Measurements from ENCODE around the gene EHD1.
"Not testable (repeated sequence)": the region's sequence is repeated elsewhere in the genome, so short reads cannot be mapped to it uniquely, and the experiment has no call there.

EHD1 gene

DNA sequence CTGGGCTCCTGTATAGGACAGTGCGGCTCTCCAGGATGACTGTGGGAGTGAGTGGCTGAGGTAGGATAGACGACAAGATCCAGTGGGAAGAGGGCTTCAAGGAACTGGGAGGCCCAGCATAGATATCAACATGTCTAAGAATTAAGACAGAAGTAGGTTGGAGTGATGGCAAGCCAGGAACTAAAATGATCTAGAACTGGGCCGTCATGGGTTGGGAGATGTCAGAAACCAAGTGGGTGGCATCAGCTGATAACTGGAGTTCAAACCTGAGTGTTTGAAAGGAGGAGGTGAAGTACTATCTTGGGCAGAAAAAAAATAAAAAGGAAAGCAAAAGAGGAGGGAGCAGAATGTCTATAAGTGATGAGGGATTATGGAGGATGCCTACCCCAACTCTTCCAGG is 60.9 kb downstream of the EHD1 start:
- no peak for DNase-seq

DNA sequence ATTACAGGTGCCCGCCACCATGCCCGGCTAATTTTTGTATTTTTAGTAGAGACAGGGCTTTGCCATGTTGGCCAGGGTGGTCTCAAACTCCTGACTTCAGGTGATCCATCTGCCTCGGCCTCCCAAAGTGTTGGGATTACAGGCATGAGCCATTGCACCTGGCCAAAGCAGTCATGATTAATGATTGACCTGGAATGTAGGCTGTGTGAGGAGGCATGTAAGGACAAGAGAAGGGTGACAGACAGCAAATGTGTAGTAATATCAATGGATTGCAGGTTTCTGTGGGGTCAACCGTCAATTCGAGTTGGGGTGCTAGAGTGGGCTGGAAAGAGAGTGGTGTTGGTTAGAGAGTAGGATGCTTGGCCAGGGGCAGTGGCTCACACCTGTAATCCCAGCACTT is 63.0 kb downstream of the EHD1 start:
- not testable (repeated sequence) for DNase-seq

DNA sequence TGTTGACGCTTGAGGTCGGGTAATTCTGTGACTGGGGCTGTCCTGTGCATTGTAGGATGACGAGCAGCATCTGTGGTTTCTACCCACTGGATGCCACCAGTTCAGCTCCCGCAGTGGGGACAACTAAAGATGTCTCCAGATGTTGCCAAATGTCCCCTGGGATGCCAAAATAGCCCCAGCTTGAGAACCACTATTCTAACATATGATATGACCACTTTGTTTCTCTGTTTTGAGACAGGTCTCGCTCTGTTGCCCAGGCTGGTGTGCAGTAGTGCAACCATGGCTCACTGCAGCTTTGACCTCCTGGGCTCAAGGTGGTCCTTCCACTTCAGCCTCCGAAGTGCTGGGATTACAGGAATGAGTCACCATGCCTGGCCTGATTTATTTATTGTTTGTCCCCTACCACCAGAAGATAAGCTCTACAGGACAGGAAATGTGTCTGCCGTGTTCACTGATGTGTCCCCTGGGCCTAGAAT is 63.7 kb downstream of the EHD1 start:
- DNase-seq = no peak

DNA sequence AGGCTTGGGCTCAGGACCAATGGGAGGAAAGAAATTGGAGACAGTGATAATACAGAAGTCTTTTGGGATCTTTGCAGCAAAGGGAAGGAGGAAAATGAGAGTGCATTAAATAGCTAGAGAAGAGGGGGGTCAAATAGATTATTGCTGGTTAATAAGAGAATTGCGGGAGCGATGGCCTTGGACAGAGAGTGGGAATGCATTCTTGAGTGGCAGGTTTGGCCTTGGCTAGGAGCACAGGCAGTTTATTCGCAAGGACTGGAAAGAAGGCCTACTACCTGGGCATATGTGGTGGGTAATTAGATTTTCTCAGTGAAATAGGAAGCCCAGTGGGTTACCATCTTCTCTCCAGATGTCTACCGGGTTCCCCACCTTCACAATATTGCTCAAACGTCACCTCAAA is 64.6 kb downstream of the EHD1 start:
- no peak for DNase-seq

DNA sequence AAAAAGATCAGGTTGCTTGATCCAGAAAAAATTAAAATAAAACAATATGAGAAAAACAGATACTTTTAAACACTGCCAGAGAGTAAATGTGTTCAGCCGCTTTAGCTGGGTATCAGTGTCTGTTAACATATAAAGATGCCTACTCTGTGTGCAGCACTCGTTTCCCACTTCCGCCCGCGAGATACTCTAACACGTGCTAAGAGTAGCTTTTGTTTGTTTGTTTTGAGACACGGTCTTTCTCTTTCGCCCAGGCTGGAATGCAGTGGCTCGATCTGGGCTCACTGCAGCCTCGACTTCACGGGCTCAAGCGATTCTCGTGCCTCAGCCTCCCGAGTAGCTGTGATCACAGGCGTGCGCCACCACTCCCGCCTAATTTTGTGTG is 67.5 kb downstream of the EHD1 start:
- DNase-seq = peak; percentile 60

DNA sequence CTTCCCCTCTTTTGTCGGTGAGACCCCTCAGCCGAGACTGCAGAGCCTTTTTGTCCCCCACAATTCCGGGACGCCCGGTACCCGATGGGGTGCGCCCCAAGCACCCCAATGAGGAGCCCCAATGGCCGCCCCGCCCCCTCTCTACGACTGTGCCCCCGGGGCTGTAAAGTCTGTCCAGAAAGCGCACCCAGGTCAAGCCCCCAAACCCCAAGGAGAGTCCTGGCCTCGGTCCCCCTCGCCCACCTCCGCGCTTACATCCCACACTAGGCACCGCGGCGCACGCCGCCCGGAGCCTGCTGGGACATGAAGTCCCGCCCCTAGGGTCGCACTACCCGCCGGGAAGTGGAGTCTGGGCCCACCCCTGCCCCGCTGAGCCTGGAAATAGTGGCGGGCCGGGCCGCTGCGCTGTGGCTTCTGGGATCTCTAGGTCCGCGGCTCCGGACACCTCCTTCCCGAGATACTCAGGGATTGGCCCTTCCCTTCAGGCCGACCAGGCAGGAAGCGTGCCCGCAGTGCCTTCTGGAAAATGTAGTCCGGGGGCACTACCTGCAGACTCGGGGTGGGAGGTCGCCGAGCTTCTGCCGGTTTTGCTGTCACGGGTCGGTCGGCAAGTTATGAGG is 68.0 kb downstream of the EHD1 start, which contains the start of gene MEN1:
Gene MEN1 (minus strand): TSS at position 281 of the 620 bp plus-strand sequence. CDS start 442 bp downstream, outside the sequence.
- peak; percentile 96 for DNase-seq

DNA sequence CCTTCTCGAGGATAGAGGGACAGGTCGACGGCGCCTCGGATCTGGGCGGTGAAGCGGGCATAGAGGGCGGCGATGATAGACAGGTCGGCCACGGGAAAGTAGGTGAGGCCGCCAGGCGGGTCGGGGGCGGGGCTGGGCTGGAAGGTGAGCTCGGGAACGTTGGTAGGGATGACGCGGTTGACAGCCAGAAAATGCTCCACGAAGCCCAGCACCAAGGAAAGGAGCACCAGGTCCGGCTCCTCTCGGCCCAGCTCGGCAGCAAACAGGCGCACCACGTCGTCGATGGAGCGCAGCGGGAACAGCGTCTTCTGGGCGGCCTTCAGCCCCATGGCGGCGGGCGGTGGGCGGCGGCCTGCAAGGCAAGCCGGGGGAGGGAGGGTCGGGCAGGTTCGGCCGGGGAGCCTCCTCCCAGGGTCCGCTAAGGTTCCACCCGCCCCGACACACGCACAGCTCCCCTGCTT is 68.6 kb downstream of the EHD1 start:
- no peak for DNase-seq

DNA sequence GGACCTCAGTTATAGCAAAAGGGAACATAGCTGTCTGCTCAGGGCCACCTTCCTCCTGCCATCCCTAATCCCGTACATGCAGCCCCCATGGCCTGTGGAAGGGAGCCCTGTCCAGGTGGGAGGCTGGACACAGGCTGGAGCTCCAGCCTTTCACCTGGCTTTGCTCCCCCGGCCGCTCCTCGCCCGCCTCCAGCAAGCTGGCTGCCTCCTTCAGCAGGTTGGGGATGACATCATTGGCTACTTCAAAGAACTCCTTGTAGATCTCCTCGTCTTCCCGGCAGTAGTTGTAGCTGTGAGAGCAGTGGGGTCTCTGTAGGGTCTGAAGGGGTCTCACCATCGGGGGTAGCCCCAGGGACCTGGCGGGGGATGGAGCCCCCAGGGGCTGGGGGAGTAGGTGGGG is 72.9 kb downstream of the EHD1 start:
- DNase-seq = no peak

DNA sequence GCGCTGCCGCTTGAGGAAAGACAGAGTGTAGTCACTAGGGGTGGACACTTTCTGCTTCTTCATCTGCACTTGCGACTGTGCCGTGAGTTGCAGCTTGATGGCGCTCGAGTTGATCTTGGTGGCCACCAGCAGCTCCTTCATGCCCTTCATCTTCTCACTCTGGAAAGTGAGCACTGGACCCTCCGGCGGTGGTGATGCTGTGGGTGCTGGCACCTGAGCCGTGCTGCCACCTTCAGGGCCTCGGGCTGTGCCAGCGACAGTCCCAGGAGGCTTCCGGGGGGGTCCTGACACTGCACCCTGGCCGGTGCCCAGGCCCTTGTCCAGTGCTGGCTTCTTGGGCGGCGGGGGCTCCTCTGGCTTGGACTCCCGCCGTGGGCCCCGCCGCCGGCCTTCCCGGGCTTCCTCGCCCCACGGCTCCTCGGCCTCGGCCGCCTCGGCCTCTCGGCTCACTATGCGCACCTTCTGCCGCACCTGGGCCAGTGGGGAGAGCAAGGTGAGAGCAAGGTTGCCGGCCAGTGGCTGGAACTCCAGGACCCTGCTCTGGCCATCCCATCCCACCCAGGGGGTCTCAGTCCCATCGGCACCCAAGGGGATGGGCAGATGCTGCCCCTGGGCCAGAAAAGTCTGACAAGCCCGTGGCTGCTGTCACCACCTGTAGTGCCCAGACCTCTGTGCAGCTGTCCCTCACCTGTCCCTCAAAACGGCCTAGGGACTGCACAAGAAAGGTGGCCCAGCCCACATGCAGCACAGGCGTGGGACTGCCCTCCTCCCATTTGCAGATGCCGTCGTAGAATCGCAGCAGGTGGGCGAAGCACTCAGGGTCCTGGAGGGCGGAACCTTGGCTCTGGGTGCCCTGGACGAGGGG is 73.8 kb downstream of the EHD1 start:
- DNase-seq = no peak

DNA sequence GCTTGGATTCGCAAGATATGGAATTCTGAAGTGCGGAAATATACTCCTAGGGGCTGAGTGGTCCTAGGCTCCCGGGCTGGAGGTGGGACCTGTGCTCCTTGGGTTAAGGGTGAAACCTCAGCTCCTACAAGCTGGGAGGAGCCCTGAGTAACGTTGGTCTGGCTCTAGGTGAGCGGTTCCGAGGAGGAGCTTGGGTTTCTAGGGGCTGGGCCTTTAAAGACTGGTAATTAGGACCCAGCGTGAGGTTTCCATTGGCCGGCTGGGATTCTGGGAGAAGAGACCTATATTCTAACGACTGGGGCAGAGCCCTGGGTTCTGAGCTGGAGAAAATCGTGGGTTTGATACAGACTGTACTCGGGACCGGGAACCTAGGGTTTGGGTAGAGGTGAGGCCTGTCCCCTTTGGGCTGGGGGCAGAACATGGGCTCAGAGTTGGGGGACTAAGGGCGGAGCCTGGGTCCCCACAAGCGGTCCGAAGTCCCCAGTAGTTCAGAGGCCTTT is 74.5 kb downstream of the EHD1 start:
- no peak for DNase-seq

DNA sequence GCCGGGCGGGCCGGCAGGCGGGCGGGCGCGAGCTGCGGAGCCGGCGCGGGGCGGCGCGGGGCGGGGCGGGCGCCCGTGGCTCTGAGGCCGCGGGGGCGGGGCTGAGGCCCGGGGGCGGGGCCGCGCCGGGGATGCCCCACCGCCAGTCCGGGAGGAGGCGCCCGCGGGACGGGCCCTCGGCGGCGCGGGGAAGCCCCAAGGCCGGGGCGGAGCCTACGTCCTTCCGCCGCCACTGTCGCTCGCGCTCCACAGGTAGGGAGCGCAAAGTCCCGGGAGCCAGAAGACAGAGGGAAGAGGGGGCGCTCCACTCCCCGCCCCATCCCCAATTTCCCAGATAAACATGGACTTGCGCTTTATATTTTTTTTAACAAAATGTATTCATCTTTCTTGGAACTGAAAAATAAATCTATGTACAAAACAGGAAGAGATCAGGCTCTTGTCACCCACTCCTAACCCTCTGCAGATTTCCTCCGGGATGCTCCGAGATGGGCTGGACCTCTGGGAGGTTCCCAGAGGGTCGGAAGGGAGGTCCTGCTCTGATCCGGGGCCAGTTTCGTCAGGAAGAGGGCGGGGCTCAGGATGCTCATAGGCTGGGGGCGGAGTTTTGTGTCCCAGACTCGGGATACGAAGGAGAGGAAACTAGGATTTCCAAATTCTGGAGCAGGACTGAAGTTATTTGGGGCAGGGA is 75.1 kb downstream of the EHD1 start, which contains the start of gene MAP4K2:
Gene MAP4K2 (minus strand): TSS at position 57 of the 688 bp plus-strand sequence. CDS start 65 bp downstream, outside the sequence.
- peak; percentile 69 for DNase-seq

DNA sequence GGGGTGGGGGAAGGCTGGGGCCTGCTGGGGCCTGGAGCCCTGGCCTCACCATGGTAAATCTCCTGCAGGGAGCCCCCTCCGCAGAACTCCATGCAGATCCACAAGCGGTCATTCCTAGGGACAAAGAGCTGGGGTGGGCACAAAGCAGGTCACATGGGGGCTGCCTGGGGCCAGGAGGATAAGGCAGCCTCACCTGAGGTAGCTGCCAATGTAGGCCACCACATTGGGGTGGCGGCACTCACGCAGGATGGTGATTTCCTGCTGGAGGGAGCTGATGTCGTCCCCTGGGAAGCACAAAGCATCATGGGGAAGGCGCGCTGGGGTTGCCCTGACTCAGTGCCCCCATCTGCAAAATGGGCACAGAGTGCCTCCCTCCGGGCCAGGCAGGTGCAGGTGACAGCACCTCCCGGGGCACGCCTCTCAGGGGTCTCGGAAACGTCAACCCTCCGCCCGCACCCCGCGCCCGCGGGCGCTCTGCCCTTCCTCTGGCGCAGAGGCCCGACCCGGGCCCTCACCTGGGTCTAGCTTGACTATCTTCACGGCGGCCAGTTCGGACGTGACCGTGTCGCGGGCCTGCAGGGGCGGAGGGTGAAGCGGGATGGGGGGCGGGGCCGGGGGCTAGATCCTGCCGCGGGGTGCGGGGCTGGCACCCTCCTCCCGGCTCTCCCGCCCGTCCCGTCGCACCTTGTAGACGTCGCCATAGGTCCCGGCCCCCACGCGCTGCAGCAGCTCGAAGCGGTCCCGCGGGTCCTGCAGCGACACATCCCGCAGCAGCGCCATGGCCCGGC is 75.9 kb downstream of the EHD1 start:
- DNase-seq = no peak

Measured in DMS153 (cell line).